GM12878 (cell line): Measurements from ENCODE around the gene MT1B. TPM values are rescaled to one million over a fixed set of nuclear protein-coding genes. Genes with fewer than 3 reads are reported as not detected.

Source experiments
- ATAC-seq: fragments of 200-7000 bp; cut with Tn5 transposase; 3 replicates; pipeline ENCODE4 v1.9.1; 2020; ENCODE audit warnings: mild to moderate bottlenecking, moderate library complexity
- BruUV-seq: library from RNA; stranded (reverse); fragments of 400-500 nt; replicated peaks from 2 replicates; lab custom pipeline; 2021; lab: Mats Ljungman, UMichigan
- CTCF ChIA-PET: fragments of 300-600 bp; sonication (Branson Sonifier 250); formaldehyde crosslinking; extraction: SDS; loops from one replicate; lab custom pipeline; 2021; ENCODE audit warnings: inconsistent platforms; lab: Yijun Ruan, JAX
- POLR2A ChIA-PET: fragments of 350-600 bp; formaldehyde crosslinking; extraction: SDS; loops from one replicate; lab custom pipeline; 2021; ENCODE audit warnings: inconsistent platforms; lab: Charles Lee
- RAD21 ChIA-PET: fragments of 300-600 bp; sonication (Branson Sonifier 250); formaldehyde crosslinking; loops from one replicate; lab custom pipeline; 2023; ENCODE audit warnings: antibody characterized with exemption; ENCODE audit not compliant: unreplicated experiment; lab: Charles Lee
- SMC1A ChIA-PET: fragments of 300-600 bp; sonication (Branson Sonifier 250); formaldehyde crosslinking; loops from one replicate; lab custom pipeline; 2023; ENCODE audit not compliant: unreplicated experiment, uncharacterized antibody; lab: Charles Lee
- DNase-seq: peaks from one replicate; pipeline ENCODE4 v3.0.0-alpha.2; 2011; ENCODE audit warnings: low read depth, low spot score
- FAIRE-seq: peaks from 3 replicates; lab custom pipeline; 2011; peaks lifted over from hg19 to GRCh38; lab: Jason Lieb, UNC
- H2AFZ ChIP-seq: 2 replicates; pipeline ENCODE4 v1.6.0; 2011; ENCODE audit warnings: low read depth, low read length, control low read depth; ENCODE audit not compliant: control insufficient read depth
- H3K27ac ChIP-seq: 2 replicates; pipeline ENCODE4 v1.5.1; 2011; ENCODE audit warnings: control low read depth; ENCODE audit not compliant: control insufficient read depth, insufficient read depth
- H3K27me3 ChIP-seq, 2 experiments: replicated peaks in 1 of 2; 2 replicates each; pipeline versions ENCODE4 v1.6.0 to v1.6.1; 2011; ENCODE audit warnings: low read length in 1 of 2; ENCODE audit not compliant: control insufficient read depth in 2 of 2, insufficient read depth in 2 of 2
- H3K36me3 ChIP-seq, 2 experiments: 2 replicates each; pipeline ENCODE4 v1.5.1; 2011; ENCODE audit warnings: low read length in 1 of 2; ENCODE audit not compliant: control insufficient read depth in 2 of 2, insufficient read depth in 2 of 2
- H3K4me1 ChIP-seq: 2 replicates; pipeline ENCODE4 v1.6.1; 2011; ENCODE audit warnings: mild to moderate bottlenecking, low read length, moderate library complexity, mixed read lengths; ENCODE audit not compliant: control insufficient read depth, insufficient read depth
- H3K4me2 ChIP-seq: 2 replicates; pipeline ENCODE4 v1.6.0; 2011; ENCODE audit warnings: control low read depth; ENCODE audit not compliant: control insufficient read depth, insufficient read depth
- H3K4me3 ChIP-seq: fragments of 200-600 bp; sonication (generic); 2 replicates; pipeline ENCODE4 v1.5.1; 2016
- H3K79me2 ChIP-seq: 2 replicates; pipeline ENCODE4 v1.6.0; 2011; ENCODE audit warnings: low read length; ENCODE audit not compliant: control insufficient read depth, insufficient read depth
- H3K9ac ChIP-seq: 2 replicates; pipeline ENCODE4 v1.8.0; 2011; ENCODE audit warnings: low read length, control low read depth, mixed read lengths; ENCODE audit not compliant: control insufficient read depth, insufficient read depth
- H3K9me3 ChIP-seq: replicated peaks from 3 replicates; pipeline ENCODE4 v1.5.1; 2011; ENCODE audit warnings: mild to moderate bottlenecking, low read length; ENCODE audit not compliant: control insufficient read depth, insufficient read depth
- H4K20me1 ChIP-seq: 2 replicates; pipeline ENCODE4 v1.6.0; 2011; ENCODE audit not compliant: control insufficient read depth, insufficient read depth
- BACH1 ChIP-seq: fragments of 450-650 bp; IDR thresholded peaks from 2 replicates; pipeline ENCODE4 v1.6.1; 2017; ENCODE audit warnings: mild to moderate bottlenecking, borderline replicate concordance
- CREM ChIP-seq: IDR thresholded peaks from 2 replicates; pipeline ENCODE4 v1.6.1; 2014; ENCODE audit warnings: antibody characterized with exemption, low read depth
- HDAC6 ChIP-seq: fragments of 200-600 bp; sonication (generic); IDR thresholded peaks from one replicate; pipeline ENCODE4 v1.8.0; 2017; ENCODE audit warnings: antibody characterized with exemption; ENCODE audit not compliant: unreplicated experiment
- KLF5 ChIP-seq: fragments of 450-650 bp; IDR thresholded peaks from 2 replicates; pipeline ENCODE4 v1.6.1; 2014; ENCODE audit warnings: mild to moderate bottlenecking; ENCODE audit not compliant: partially characterized antibody
- LARP7 ChIP-seq: fragments of 450-650 bp; IDR thresholded peaks from 2 replicates; pipeline ENCODE4 v1.6.1; 2017; ENCODE audit warnings: mild to moderate bottlenecking
- MTA3 ChIP-seq: IDR thresholded peaks from 2 replicates; pipeline ENCODE4 v1.6.1; 2012; ENCODE audit warnings: low read length, inconsistent platforms, borderline replicate concordance
- NFIC ChIP-seq: IDR thresholded peaks from 2 replicates; pipeline ENCODE4 v1.6.1; 2012; ENCODE audit warnings: low read depth, mild to moderate bottlenecking, inconsistent platforms, low read length, moderate library complexity
- NFYB ChIP-seq: IDR thresholded peaks from 2 replicates; pipeline ENCODE4 v1.6.1; 2011; ENCODE audit warnings: low read depth, mild to moderate bottlenecking, low read length, improper control_type of control experiment, moderate library complexity; ENCODE audit not compliant: insufficient read depth
- NR2C1 ChIP-seq: fragments of 450-650 bp; IDR thresholded peaks from 2 replicates; pipeline ENCODE4 v1.6.1; 2017; ENCODE audit warnings: antibody characterized with exemption, mild to moderate bottlenecking, moderate library complexity
- NRF1 ChIP-seq: conservative IDR thresholded peaks from 2 replicates; pipeline ENCODE4 v1.6.1; 2011; ENCODE audit warnings: mild to moderate bottlenecking, low read depth, low read length, improper control_type of control experiment
- PBX3 ChIP-seq: IDR thresholded peaks from 2 replicates; pipeline ENCODE4 v1.6.1; 2011; ENCODE audit warnings: mild to moderate bottlenecking, low read depth, low read length, moderate library complexity; ENCODE audit not compliant: insufficient replicate concordance
- POLR2A ChIP-seq: IDR thresholded peaks from 2 replicates; pipeline ENCODE4 v1.6.1; 2011; ENCODE audit warnings: low read depth, mild to moderate bottlenecking, low read length
- RUNX3 ChIP-seq: IDR thresholded peaks from 2 replicates; pipeline ENCODE4 v1.6.1; 2012; ENCODE audit warnings: low read length, inconsistent platforms
- SMAD5 ChIP-seq: IDR thresholded peaks from 2 replicates; pipeline ENCODE4 v1.6.1; 2016; ENCODE audit warnings: antibody characterized with exemption, low read depth
- SPI1 ChIP-seq: IDR thresholded peaks from 2 replicates; pipeline ENCODE4 v1.6.1; 2011; ENCODE audit warnings: low read depth, mild to moderate bottlenecking, low read length, moderate library complexity, borderline replicate concordance; ENCODE audit not compliant: insufficient read depth
- STAT3 ChIP-seq: IDR thresholded peaks from 2 replicates; pipeline ENCODE4 v1.6.1; 2011; ENCODE audit warnings: low read depth, low read length, improper control_type of control experiment
- TBL1XR1 ChIP-seq: IDR thresholded peaks from 2 replicates; pipeline ENCODE4 v1.6.1; 2012; ENCODE audit warnings: low read depth, low read length, improper control_type of control experiment
- TCF12 ChIP-seq: IDR thresholded peaks from 2 replicates; pipeline ENCODE4 v1.6.1; 2011; ENCODE audit warnings: low read depth, mild to moderate bottlenecking, low read length
- ZBTB40 ChIP-seq: fragments of 450-650 bp; IDR thresholded peaks from 2 replicates; pipeline ENCODE4 v1.6.1; 2016; ENCODE audit warnings: mild to moderate bottlenecking, moderate library complexity, borderline replicate concordance
- ZNF207 ChIP-seq: fragments of 450-650 bp; IDR thresholded peaks from 2 replicates; pipeline ENCODE4 v1.6.1; 2014; ENCODE audit warnings: antibody characterized with exemption, mild to moderate bottlenecking, borderline replicate concordance
- WGBS: methylation state at CpG from one replicate; pipeline ENCODE4 v1.1.6; 2016; ENCODE audit warnings: low lambda C conversion rate; ENCODE audit not compliant: insufficient replicate concordance, insufficient coverage; ENCODE audit errors: missing lambda C conversion rate; 5-methylcytosine and 5-hydroxymethylcytosine counted together
- in situ Hi-C: fragments of 300-500 bp; cut with MboI; formaldehyde crosslinking; loops from 9 replicates; pipeline ENCODE4 v1.14.3; 2018; ENCODE audit warnings: mixed read lengths
- intact Hi-C: fragments of 100-400 bp; cut with micrococcal nuclease; formaldehyde crosslinking; loops from one replicate; pipeline ENCODE4 v1.14.2; 2022; ENCODE audit not compliant: unreplicated experiment
- polyA plus RNA-seq, 11 experiments: library from polyadenylated mRNA; depleted of rRNA in 4 of 11; unstranded in 6 of 11; stranded (reverse) in 5 of 11; fragments of >200 nt; fragmentation: Nextera tagmentation in 4 of 11; fragmentation: Illumina TruSeq in 1 of 11; extraction: Ambion mirVana in 4 of 11; extraction: Trizol in 1 of 11; gene quantifications; 1 replicate in 1 of 11; 2 replicates in 10 of 11; pipeline versions ENCODE4 v1.2.1 to v1.2.3, GENCODE V29; 2011 to 2016; ENCODE audit warnings: inconsistent platforms in 2 of 11, missing spikeins in 2 of 11, low read depth in 1 of 11
- total RNA-seq, 4 experiments: library from RNA; depleted of rRNA in 3 of 4; stranded (reverse); fragments of >200 nt in 3 of 4; fragmentation: Illumina TruSeq in 1 of 4; extraction: Trizol in 1 of 4; gene quantifications; 2 replicates each; pipeline versions ENCODE4 v1.2.1 to v1.2.3, GENCODE V29; 2013 to 2021

MT1B gene
- total and polyA plus RNA-seq, 10 of the 15 experiments (the other 5 are each of a cell fraction or from before 2014, with no cell fraction given), result not detected

- TF ChIP-seq ZBTB40, result no peak
Measured at GRCh38 chr16:56632848-56633365, 18.8 kb upstream of the MT1B start (continued).

- Histone ChIP-seq H3K27ac (no peak overlapping the region), H3K9me3 (no peaks in the 10 kb centered on the region), H3K9ac (no peak overlapping the region), H3K4me3 (no peak overlapping the region), H4K20me1 (no peaks in the 10 kb centered on the region), H3K4me1 (peaks cover 15% of the 10 kb centered on the region), H3K79me2 (no peaks in the 10 kb centered on the region), H3K27me3 (peaks cover 20 to 24% of the 10 kb centered on the region in 2 experiments), H3K36me3 (no peaks in the 10 kb centered on the region), H3K4me2 (no peak overlapping the region), H2AFZ (no peak overlapping the region)
- no peak for TF ChIP-seq ZNF207
- TF ChIP-seq BACH1, result no peak
- TF ChIP-seq STAT3, result no peak
- TF ChIP-seq RUNX3, result no peak
- no peak for TF ChIP-seq POLR2A
- no peak for TF ChIP-seq TBL1XR1
- no peak for TF ChIP-seq NR2C1
- no peak for TF ChIP-seq MTA3
- no peak for TF ChIP-seq LARP7
- no peak for TF ChIP-seq HDAC6
- no peak for TF ChIP-seq NFYB
- no peak for TF ChIP-seq TCF12
- TF ChIP-seq SPI1, result no peak
- no peak for TF ChIP-seq PBX3
- no peak for TF ChIP-seq SMAD5
- no peak for TF ChIP-seq KLF5
- TF ChIP-seq NFIC, result no peak
- no peak for TF ChIP-seq NRF1
- TF ChIP-seq CREM, result no peak
- ChIA-PET RAD21 (interaction anchor here (1.7 kb wide), 1 partner anchor 9 kb away, joined by 5 read pairs; no protein-coding TSS in a partner anchor), SMC1A (interaction anchor here (1.2 kb wide), 1 partner anchor 10 kb away, joined by 4 read pairs; no protein-coding TSS in a partner anchor), CTCF (no interaction called here), POLR2A (no interaction called here)
- in situ Hi-C loops (no loop called here), intact Hi-C loops (no loop called here)
- ATAC-seq (no peak), DNase-seq (no peak), FAIRE-seq (no peak)
- 23% methylated on average over 6 of the region's 7 CpGs for WGBS
- BruUV-seq, result no TSS peak
Measured at GRCh38 chr16:56633535-56633934, 18.2 kb upstream of the MT1B start.
